SIG-M5 (cell line): ENCODE data around the gene ITPKC.
"Not testable (repeated sequence)": the region's sequence is repeated elsewhere in the genome, so short reads cannot be mapped to it uniquely, and the experiment has no call there.

Source experiments
- DNase-seq: peaks from one replicate; lab custom pipeline; 2025; lab: John Stamatoyannopoulos, UW

Gene ITPKC

GRCh38 chr19:40716031-40716481 lies 856 bp upstream of the ITPKC start:
- no peak for DNase-seq

- DNase-seq, result no peak
Measured at GRCh38 chr19:40717325-40717879, 490 bp downstream of the ITPKC start.

DNA sequence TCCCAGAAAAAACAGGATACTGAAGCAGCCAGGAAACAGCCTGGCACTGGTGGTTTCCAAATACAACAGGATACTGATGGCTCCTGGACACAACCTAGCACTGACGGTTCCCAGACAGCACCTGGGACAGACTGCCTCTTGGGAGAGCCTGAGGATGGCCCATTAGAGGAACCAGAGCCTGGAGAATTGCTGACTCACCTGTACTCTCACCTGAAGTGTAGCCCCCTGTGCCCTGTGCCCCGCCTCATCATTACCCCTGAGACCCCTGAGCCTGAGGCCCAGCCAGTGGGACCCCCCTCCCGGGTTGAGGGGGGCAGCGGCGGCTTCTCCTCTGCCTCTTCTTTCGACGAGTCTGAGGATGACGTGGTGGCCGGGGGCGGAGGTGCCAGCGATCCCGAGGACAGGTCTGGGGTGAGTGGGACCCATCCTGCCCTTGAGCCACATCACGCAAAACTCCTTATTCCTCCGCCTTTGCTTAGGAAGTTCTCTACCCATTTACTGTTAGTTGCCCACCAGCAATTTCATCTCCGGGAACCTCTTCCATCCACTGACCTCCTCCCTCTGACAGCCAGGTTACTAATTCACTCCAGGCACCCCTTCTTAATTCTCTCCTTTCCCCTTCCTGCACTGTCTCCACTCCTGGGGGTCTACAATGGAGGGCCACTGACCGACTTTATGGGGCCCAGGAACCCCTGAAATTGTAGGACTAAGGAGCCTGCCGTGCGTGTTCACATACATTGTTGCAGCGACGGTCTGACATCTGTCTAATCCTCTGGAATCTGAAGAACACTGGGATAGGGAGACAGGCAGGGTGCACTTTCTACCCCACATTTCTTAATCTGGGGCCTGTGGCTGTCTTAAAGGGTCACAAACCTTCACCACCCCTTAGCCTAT lies 1.2 kb downstream of the ITPKC start:
- no peak for DNase-seq

DNA sequence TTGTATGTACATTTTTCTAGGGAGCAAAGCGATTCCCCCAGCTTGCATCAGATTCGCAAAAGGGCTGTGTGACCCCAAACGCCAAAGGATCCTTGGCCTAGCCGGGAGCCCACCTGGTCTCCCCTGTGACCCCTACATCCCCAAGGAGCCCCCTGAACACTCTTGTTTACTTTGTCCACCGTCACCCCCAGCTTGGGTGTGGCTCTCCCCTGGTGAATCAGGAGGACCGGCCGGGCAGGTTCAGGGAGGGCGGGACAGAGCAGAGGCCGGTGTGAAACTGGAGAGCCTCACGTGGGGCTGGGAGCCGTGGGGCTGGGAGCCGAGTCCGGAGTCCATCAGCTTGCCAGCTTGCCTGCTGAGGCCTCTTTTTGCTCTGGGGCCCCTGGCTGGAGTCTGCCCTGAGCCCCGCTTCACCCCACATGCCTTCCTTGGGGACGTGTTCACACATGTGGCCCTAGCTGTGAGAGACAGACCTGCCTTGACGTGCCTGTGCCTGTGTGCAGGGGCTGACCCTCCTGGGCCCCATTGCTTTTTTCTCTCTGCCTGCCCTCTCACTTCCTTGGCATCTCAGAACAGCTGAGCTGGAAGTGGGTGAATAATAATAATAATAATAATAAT lies 2.0 kb downstream of the ITPKC start:
- DNase-seq, result no peak

DNA sequence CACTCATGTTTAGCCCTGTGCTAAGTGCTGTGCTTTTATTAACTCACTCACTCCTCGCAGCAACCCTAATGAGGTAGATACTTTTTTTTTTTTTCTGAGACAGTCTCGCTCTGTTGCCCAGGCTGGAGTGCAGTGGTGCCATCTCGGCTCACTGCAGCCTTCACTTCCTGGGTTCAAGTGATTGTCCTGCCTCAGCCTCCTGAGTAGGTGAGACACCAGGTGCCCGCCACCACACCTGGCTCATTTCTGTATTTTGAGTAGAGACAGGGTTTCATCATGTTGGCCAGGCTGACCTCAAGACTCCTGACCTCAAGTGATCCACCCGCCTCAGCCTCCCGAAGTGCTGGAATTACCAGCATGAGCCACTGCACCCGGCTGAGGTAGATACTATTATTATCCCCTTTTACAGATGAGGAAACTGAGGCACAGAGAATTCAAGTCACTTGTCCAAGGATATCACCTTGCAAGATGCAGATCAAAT lies 2.5 kb downstream of the ITPKC start:
- DNase-seq, result no peak

DNA sequence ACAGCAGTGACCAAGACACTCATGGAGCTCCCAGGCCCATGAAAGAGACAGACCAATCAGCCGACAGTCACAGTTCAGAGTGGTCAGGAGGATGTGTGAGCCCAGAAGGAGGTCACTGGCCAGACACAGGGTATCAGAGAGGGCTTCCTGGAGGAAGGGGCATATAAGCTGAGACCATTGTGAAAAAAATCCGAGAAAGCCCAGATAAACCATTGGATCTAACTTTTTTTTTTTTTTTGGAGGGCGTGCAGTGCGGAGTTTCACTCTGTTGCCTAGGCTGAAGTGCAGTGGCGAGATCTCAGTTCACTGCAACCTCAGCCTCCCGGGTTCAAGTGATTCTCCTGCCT lies 4.2 kb downstream of the ITPKC start:
- DNase-seq, result no peak

- DNase-seq, result no peak
Measured at GRCh38 chr19:40721936-40722661, 5.2 kb downstream of the ITPKC start.

DNA sequence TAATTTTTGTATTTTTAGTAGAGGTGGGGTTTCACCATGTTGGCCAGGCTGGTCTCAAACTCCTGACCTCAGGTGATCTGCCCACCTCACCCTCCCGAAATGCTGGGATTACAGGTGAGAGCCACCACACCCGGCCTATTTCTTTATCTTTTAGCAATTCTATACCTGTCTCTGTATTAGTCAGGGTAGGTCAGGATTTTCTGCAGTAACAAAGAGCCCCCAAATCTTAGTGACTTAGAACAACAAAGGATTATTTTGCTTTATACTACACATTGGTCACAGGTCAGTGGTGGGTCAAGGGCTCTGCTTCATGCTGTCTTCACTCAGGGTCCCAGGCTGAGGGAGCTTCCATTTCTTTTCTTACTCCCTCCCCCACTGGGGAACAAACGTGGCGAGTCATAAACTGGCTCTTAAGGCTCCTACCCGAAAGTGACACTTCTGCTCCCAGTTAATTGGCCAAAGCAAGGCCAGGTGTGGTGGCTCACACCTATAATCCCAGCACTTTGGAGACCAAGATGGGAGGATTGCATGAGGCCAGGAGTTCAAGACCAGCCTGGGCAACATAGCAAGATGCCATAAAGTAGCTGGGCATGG lies 6.8 kb downstream of the ITPKC start:
- DNase-seq, result no peak

- DNase-seq, result no peak
Measured at GRCh38 chr19:40724315-40724714, 7.4 kb downstream of the ITPKC start.

- no peak for DNase-seq
Measured at GRCh38 chr19:40724855-40725254, 7.9 kb downstream of the ITPKC start.

GRCh38 chr19:40726279-40726678 lies 9.4 kb downstream of the ITPKC start:
- no peak for DNase-seq

- not testable (repeated sequence) for DNase-seq
Measured at GRCh38 chr19:40730065-40730464, 13.2 kb downstream of the ITPKC start.

DNA sequence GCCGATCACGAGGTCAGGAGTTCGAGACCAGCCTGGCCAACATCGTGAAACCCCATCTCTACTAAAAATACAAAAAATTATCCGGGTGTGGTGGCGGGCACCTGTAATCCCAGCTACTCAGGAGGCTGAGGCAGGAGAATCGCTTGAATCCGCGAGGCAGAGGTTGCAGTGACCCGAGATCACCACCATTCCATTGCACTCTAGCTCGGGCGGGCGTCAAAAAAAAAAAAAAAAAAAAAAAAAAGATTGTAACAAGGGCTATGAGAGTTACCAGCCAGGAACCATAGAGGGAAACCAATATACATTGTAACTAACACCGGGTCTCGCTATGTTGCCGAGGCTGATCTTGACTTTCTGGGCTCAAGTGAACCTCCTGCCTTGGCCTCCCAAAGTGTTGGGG lies 15.4 kb downstream of the ITPKC start:
- not testable (repeated sequence) for DNase-seq

DNA sequence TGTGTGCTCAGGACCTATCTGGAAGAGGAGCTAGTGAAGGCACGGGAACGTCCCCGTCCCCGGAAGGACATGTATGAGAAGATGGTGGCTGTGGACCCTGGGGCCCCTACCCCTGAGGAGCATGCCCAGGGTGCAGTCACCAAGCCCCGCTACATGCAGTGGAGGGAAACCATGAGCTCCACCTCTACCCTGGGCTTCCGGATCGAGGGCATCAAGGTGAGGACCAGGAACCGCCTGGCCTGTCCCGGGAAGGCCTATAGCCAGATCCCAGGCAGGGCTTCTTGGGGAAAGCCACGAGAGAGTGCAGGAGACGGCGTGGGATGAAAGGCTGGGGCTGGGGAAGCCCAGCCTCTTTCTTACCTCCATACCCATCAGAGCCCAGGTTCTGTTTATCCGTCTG lies 16.2 kb downstream of the ITPKC start:
- DNase-seq, result no peak

DNA sequence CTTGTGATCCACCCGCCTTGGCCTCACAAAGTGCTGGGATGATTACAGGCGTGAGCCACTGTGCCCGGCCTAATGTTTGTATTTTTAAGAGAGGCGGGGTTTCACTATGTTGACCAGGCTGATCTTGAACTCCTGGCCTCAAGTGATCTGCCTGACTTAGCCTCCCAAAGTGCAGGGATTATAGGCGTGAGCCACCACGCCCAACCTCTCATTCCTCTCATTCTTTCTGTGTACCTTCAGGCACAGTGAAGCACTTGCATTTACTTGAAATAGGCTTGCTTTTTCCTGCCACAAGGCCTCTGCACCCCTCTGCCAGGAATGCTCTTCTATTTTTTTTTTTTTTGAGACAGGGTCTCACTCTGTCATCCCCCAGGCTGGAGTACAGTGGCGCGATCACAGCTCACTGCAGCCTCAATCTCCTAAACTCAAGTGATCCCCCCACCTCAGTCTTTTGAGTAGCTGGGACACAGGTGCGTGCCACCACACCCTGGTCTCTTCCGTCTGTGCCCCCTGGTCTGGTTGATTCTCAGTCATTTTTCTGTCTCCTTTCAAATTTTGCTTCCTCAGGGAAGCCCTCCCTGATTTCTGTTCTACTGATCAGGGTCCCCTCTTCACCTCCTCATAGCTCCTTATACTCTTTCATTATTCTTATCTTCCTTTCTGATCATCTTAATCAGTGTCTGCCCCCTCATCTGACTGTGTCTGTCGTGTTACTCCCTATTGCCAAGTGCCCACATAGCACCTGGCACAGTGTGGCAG lies 18.3 kb downstream of the ITPKC start:
- DNase-seq, result no peak

DNA sequence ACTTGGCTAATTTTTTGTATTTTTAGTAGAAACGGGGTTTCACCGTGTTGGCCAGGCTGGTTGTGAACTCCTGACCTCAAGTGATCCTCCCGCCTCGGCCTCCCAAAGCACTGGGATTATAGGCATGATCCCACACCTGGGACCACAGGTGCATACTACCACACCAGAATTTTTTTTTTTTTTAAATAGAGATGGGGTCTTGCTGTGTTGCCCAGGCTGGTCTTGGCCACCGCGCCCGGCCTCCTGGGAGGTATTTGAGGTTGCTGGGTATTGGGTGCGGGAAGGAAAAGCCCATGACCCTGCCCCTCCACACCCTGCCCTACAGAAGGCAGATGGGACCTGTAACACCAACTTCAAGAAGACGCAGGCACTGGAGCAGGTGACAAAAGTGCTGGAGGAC lies 19.7 kb downstream of the ITPKC start:
- no peak for DNase-seq

DNA sequence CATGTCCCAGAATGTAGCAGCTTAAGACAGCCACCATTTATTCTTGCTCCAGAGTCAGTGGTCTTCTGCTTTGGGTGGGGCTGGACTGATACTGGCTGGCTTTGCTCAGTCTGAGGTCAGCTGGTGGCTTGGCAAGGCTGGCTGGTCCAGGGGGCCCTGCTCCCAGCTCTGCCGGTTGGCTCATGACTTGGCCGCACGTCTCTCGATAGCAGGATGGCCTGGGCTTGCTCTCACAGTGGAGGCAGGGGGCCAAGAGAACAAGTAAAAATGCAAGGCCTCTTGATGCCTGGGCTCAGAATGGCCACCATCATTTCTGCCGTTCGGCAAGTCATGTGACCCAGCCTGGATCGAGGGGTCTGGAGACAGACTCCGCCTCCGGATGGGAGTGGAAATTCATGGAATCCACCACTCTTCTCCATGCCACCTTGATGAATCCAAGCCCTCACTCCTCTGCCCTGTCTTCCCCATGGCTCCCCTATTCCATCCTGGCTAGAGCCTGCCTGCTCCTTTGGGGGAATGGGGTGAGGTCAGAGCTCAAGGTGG lies 20.3 kb downstream of the ITPKC start:
- no peak for DNase-seq

DNA sequence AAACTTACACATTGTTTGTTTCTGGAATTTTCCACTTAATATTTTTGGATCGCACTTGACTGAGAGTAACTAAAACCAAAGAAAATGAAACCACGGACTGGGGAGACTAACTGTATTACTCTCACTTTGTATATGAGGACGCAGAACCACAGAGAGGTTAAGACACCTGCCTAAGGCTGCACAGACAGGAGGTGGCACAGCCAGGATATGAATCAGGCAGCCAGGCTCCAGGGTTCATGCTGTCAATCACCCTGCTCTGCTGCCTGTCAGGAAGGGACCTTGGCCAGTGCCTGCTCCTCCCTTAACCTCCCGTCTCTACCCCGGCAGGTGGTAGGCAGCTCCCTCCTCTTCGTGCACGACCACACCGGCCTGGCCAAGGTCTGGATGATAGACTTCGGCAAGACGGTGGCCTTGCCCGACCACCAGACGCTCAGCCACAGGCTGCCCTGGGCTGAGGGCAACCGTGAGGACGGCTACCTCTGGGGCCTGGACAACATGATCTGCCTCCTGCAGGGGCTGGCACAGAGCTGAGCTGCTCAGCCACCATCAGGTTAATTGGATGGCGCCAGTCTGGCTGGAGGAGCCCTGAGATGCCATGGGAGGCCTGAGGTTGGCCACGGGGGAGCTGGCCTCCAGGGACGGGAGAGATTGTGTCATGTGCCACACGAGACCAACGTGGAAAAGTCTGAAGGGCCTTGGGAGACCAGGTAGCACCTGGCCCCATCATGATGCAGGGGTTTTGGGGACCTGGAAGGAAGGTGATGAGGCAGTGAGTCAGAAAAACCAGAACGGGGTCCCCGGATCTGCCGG lies 22.3 kb downstream of the ITPKC start:
- DNase-seq, result no peak

DNA sequence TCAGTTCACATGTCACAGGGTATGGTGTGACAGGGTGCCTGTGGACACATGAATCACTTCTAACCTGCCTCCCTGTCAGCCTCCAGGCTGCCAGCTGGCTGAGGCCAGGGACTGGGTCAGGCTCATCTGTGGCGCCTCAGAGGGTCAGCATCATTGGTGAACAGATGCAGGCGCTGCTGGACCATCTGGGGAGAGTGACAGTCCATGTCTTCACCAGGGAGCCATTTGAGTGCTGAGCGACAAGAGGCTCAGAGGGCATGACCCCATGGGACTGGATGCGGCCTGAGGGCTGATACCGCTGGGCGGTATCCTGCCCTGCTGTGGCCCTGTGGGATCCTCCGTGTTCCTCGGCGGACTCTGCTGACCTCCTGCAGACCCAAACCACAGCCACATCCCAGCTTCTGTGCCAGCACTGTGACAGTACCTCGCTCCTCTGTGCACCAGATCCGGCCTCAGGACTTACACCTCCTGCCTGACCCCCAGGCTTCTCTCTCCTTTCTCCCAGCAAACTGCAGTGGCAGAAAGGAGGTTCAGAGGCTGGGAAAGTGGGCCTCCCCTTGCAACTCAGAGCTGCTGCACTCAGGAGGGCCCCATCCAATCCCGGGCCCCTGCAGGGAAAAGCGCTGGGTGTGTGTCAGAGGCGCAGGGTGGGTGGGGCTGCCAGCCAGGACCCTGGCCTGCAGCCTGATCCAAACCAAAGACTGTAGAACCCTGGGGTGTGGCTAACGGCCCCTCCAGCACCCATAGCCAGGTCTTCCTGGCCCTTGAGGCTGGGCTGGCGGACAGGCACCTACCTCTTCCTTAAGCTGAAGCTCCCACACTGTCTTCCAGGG lies 23.2 kb downstream of the ITPKC start:
- no peak for DNase-seq
